ENCODE data around the gene E2F8. TPM values are rescaled to one million over a fixed set of nuclear protein-coding genes. Genes with fewer than 3 reads are reported as not detected.

The E2F8 gene
- polyA plus RNA-seq, 3 donors = not detected

DNA sequence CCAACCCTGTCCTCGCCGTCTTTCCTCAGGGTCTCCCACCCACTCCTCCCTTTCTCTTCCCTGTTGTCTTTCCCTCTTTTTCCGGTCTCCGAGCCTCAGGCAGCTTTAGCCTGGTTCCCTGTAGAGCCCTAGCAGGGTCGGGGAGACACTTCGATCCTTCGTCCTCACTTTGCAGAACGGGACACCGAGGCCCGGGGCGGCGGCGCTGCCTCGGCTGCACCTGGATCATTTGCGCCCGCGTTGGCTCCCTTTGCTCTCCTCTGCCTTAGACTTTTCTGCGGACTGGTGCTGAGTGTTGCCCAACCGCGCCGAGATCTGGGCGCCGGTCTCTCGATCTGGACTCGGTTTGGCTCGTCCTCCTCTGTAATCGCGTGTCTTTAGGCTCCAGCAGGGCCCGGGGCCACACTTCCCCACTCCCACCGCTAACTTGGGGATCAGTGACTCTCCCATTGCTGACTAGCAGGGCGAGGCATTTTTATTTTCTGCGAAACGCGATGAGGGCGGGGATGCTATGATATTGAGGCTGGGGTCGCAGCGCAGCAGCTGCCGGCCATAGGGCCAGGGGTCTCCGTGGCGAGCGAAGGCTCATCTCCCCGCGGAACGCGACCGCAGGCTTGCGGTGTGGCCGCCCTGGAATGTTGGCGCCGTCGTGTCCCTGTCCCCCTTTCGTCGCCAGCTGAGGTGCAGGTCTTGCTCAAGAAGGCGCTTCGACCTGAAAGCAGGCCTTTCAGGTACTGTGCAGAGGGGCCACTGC is 1.6 kb upstream of the E2F8 start:
- Histone ChIP-seq H3K27ac (ENCODE audit: low read depth in 1 of 2, low read length in 2 of 2) (no peak overlapping the region), H2AFZ (ENCODE audit: insufficient read depth, low read depth, low read length, poor library complexity, severe bottlenecking) (peak overlapping the region; percentile 84), H3K9ac (ENCODE audit: insufficient read depth, low read length, poor library complexity, severe bottlenecking) (peak overlapping the region; percentile 40), H3K9me3 (replicated peaks in 1 of 2; ENCODE audit: control insufficient read depth in 1 of 2, insufficient read depth in 1 of 2, low read length in 2 of 2) (no peaks in the 10 kb centered on the region), H3K27me3 (ENCODE audit: control insufficient read depth in 2 of 2, insufficient read depth in 2 of 2, low read length in 2 of 2) (peaks cover 0 to 6% of the 10 kb centered on the region in 2 donors), H3K4me1 (ENCODE audit: control insufficient read depth in 1 of 2, insufficient read depth in 2 of 2, low read length in 2 of 2) (peaks cover 45 to 49% of the 10 kb centered on the region in 2 donors), H3K4me3 (replicated peaks in 1 of 3; ENCODE audit: low read depth in 2 of 3, low read length in 3 of 3) (peak overlapping the region; percentile 57 to 76 (median 58)), H4K20me1 (ENCODE audit: insufficient read depth, low read length) (no peaks in the 10 kb centered on the region), H3K36me3 (replicated peaks in 1 of 2; ENCODE audit: control insufficient read depth in 1 of 2, insufficient read depth in 2 of 2, low read length in 2 of 2) (peaks cover under 1 to 5% of the 10 kb centered on the region in 2 donors), H3K79me2 (ENCODE audit: insufficient read depth, low read length) (peaks cover 32% of the 10 kb centered on the region), H3K4me2 (replicated peaks; ENCODE audit: extremely low read depth, low read length, poor library complexity, severe bottlenecking) (peak overlapping the region; percentile 86)
- intact Hi-C loops (cut with micrococcal nuclease) = no loop called here
- H3K4me1 Mint-ChIP-seq = peaks cover 52% of the 10 kb centered on the region
- no peak for TF ChIP-seq CTCF (IDR thresholded peaks at IDR 0.05)
- peaks cover 3 to 6% (median 6%) of the 10 kb centered on the region in 3 donors for H3K27me3 Mint-ChIP-seq (ENCODE audit: low read depth in 3 of 3)
- 16% methylated on average over 49 of the region's 55 CpGs for WGBS (ENCODE audit: insufficient coverage)
- peak in 2 of 3 donors; percentile 12 to 15 for DNase-seq
- H3K36me3 Mint-ChIP-seq = peaks cover 3 to 7% of the 10 kb centered on the region in 2 donors
- H3K27ac Mint-ChIP-seq = peak overlapping the region in 3 of 7 donors; percentile 15 to 76 (median 20)
- peak overlapping the region; percentile 89 to 97 for H3K4me3 Mint-ChIP-seq
- H3K9me3 Mint-ChIP-seq = peaks cover 0 to 2% (median 0%) of the 10 kb centered on the region in 7 donors

GRCh38 chr11:19241260-19242178 is 774 bp upstream of the E2F8 start:
- no peak for DNase-seq
- H3K4me1 Mint-ChIP-seq = peaks cover 52% of the 10 kb centered on the region
- peaks cover 10 to 15% of the 10 kb centered on the region in 2 donors for H3K36me3 Mint-ChIP-seq
- peaks cover 0 to 2% (median 0%) of the 10 kb centered on the region in 7 donors for H3K9me3 Mint-ChIP-seq
- Histone ChIP-seq H3K79me2 (ENCODE audit: insufficient read depth, low read length) (peaks cover 39% of the 10 kb centered on the region), H3K4me3 (replicated peaks in 1 of 3; ENCODE audit: low read depth in 2 of 3, low read length in 3 of 3) (peak overlapping the region; percentile 57 to 76 (median 58)), H3K4me1 (ENCODE audit: control insufficient read depth in 1 of 2, insufficient read depth in 2 of 2, low read length in 2 of 2) (peaks cover 45 to 49% of the 10 kb centered on the region in 2 donors), H3K9ac (ENCODE audit: insufficient read depth, low read length, poor library complexity, severe bottlenecking) (peak overlapping the region; percentile 40), H3K27me3 (ENCODE audit: control insufficient read depth in 2 of 2, insufficient read depth in 2 of 2, low read length in 2 of 2) (peaks cover 0 to 6% of the 10 kb centered on the region in 2 donors), H4K20me1 (ENCODE audit: insufficient read depth, low read length) (no peaks in the 10 kb centered on the region), H2AFZ (ENCODE audit: insufficient read depth, low read depth, low read length, poor library complexity, severe bottlenecking) (peak overlapping the region; percentile 84), H3K27ac (ENCODE audit: low read depth in 1 of 2, low read length in 2 of 2) (no peak overlapping the region), H3K9me3 (replicated peaks in 1 of 2; ENCODE audit: control insufficient read depth in 1 of 2, insufficient read depth in 1 of 2, low read length in 2 of 2) (no peaks in the 10 kb centered on the region), H3K36me3 (replicated peaks in 1 of 2; ENCODE audit: control insufficient read depth in 1 of 2, insufficient read depth in 2 of 2, low read length in 2 of 2) (peaks cover 5 to 14% of the 10 kb centered on the region in 2 donors), H3K4me2 (replicated peaks; ENCODE audit: extremely low read depth, low read length, poor library complexity, severe bottlenecking) (peak overlapping the region; percentile 86)
- intact Hi-C loops (cut with micrococcal nuclease) = no loop called here
- no peak for TF ChIP-seq CTCF (IDR thresholded peaks at IDR 0.05)
- peak overlapping the region; percentile 93 to 97 for H3K4me3 Mint-ChIP-seq
- peaks cover 3 to 6% (median 4%) of the 10 kb centered on the region in 3 donors for H3K27me3 Mint-ChIP-seq (ENCODE audit: low read depth in 3 of 3)
- WGBS (ENCODE audit: insufficient coverage) = under 1% methylated on average over 71 of the region's 92 CpGs
- H3K27ac Mint-ChIP-seq = peak overlapping the region in 1 of 7 donors; percentile 20
